SK-N-SH (cell line): ENCODE measurements around the gene JAML. TPM values are rescaled to one million over a fixed set of nuclear protein-coding genes. Genes with fewer than 3 reads are reported as not detected.

Source experiments
- CTCF ChIA-PET: fragments of 300-600, 350-600 bp; formaldehyde crosslinking; extraction: SDS; loops from one replicate; lab custom pipeline; 2021; lab: Yijun Ruan, JAX
- POLR2A ChIA-PET: fragments of 350-600 bp; sonication (Branson Sonifier 250); formaldehyde crosslinking; extraction: SDS; loops from one replicate; lab custom pipeline; 2020; ENCODE audit warnings: antibody characterized with exemption, inconsistent platforms; lab: Yijun Ruan, JAX
- DNase-seq: peaks from one replicate; pipeline ENCODE4 v3.0.0; 2012
- H2AFZ ChIP-seq: fragments of 200-600 bp; sonication (generic); 2 replicates; pipeline ENCODE4 v1.8.1; 2016; ENCODE audit warnings: antibody characterized with exemption, mild to moderate bottlenecking, low read depth
- H3F3A ChIP-seq: fragments of 200-600 bp; sonication (generic); replicated peaks from 2 replicates; pipeline ENCODE3; 2016; ENCODE audit warnings: antibody characterized with exemption, mild to moderate bottlenecking; ENCODE audit not compliant: insufficient read depth
- H3K27ac ChIP-seq, 2 experiments: fragments of 200-500 bp in 1 of 2; fragments of 200-600 bp in 1 of 2; sonication (Bioruptor generic) in 1 of 2; sonication (generic), shearing (Covaris generic) in 1 of 2; 2 replicates each; pipeline versions ENCODE4 v1.5.1 to v1.6.1; 2014 to 2016; ENCODE audit warnings: low read depth in 2 of 2, inconsistent platforms in 1 of 2, low read length in 1 of 2, mild to moderate bottlenecking in 1 of 2, mixed read lengths in 1 of 2
- H3K27me3 ChIP-seq: fragments of 200-600 bp; sonication (generic), shearing (Covaris generic); 2 replicates; pipeline ENCODE4 v1.6.1; 2016; ENCODE audit warnings: mixed run types; ENCODE audit not compliant: insufficient read depth
- H3K36me3 ChIP-seq, 2 experiments: fragments of 200-500 bp in 1 of 2; fragments of 200-600 bp in 1 of 2; sonication (Bioruptor generic) in 1 of 2; sonication (generic) in 1 of 2; replicated peaks in 1 of 2; 2 replicates each; pipeline versions ENCODE3 to v1.5.1; 2014 to 2016; ENCODE audit warnings: low read length in 1 of 2, mild to moderate bottlenecking in 1 of 2; ENCODE audit not compliant: insufficient read depth in 2 of 2, control insufficient read depth in 1 of 2
- H3K4me1 ChIP-seq, 2 experiments: fragments of 200-500 bp in 1 of 2; fragments of 200-600 bp in 1 of 2; sonication (Bioruptor generic) in 1 of 2; sonication (generic), shearing (Covaris generic) in 1 of 2; 2 replicates each; pipeline versions ENCODE4 v1.5.1 to v1.6.1; 2014 to 2016; ENCODE audit warnings: low read depth in 1 of 2, low read length in 1 of 2, mixed run types in 1 of 2; ENCODE audit not compliant: insufficient read depth in 2 of 2, control insufficient read depth in 1 of 2
- H3K4me2 ChIP-seq: fragments of 200-600 bp; sonication (generic), shearing (Covaris generic); 2 replicates; pipeline ENCODE4 v1.6.1; 2017; ENCODE audit warnings: mixed run types
- H3K4me3 ChIP-seq, 2 experiments: fragments of 200-500 bp in 1 of 2; fragments of 200-600 bp in 1 of 2; sonication (Bioruptor generic) in 1 of 2; sonication (generic), shearing (Covaris generic) in 1 of 2; 2 replicates each; pipeline versions ENCODE4 v1.5.1 to v1.8.1; 2014 to 2016; ENCODE audit warnings: low read depth in 2 of 2, inconsistent platforms in 1 of 2, low read length in 1 of 2, mild to moderate bottlenecking in 1 of 2, mixed read lengths in 1 of 2, moderate library complexity in 1 of 2
- H3K79me2 ChIP-seq: fragments of 200-600 bp; sonication (generic); 2 replicates; pipeline ENCODE4 v1.8.1; 2017; ENCODE audit warnings: mild to moderate bottlenecking; ENCODE audit not compliant: insufficient read depth
- H3K9ac ChIP-seq: fragments of 200-600 bp; sonication (generic); 2 replicates; pipeline ENCODE4 v1.6.1; 2017; ENCODE audit warnings: mixed run types
- H3K9me2 ChIP-seq: fragments of 200-600 bp; sonication (generic); 2 replicates; pipeline ENCODE4 v1.6.1; 2017; ENCODE audit warnings: mixed run types
- H3K9me3 ChIP-seq: fragments of 200-600 bp; sonication (generic); 2 replicates; pipeline ENCODE4 v1.6.1; 2017; ENCODE audit warnings: mixed run types, mild to moderate bottlenecking, moderate library complexity
- H4K20me1 ChIP-seq: fragments of 200-600 bp; sonication (generic); 2 replicates; pipeline ENCODE4 v1.6.1; 2017; ENCODE audit warnings: mild to moderate bottlenecking, mixed run types; ENCODE audit not compliant: insufficient read depth
- EZH2phosphoT487 ChIP-seq: fragments of 200-600 bp; sonication (generic); IDR thresholded peaks from 2 replicates; pipeline ENCODE4 v1.6.1; 2017; ENCODE audit warnings: low read depth, mixed run types, mild to moderate bottlenecking, antibody characterized with exemption, moderate library complexity, borderline replicate concordance
- FOSL2 ChIP-seq: IDR thresholded peaks from 2 replicates; pipeline ENCODE4 v1.4.0; 2012; ENCODE audit warnings: low read depth, mild to moderate bottlenecking, moderate library complexity, borderline replicate concordance
- FOXJ3 ChIP-seq: sonication (generic); formaldehyde crosslinking; IDR thresholded peaks from 2 replicates; pipeline ENCODE4 v1.5.1; 2020; ENCODE audit warnings: mild to moderate bottlenecking, missing genetic modification reagents
- FOXM1 ChIP-seq: IDR thresholded peaks from 2 replicates; pipeline ENCODE4 v1.4.0; 2012; ENCODE audit warnings: low read depth, mild to moderate bottlenecking
- GABPA ChIP-seq: IDR thresholded peaks from 2 replicates; pipeline ENCODE4 v1.4.0; 2012; ENCODE audit warnings: low read depth, mild to moderate bottlenecking
- JUND ChIP-seq: IDR thresholded peaks from 2 replicates; pipeline ENCODE4 v1.4.0; 2012
- MEF2A ChIP-seq: IDR thresholded peaks from 2 replicates; pipeline ENCODE4 v1.4.0; 2012; ENCODE audit warnings: low read depth, borderline replicate concordance
- MXI1 ChIP-seq: IDR thresholded peaks from 2 replicates; pipeline ENCODE4 v1.6.1; 2012; ENCODE audit warnings: mild to moderate bottlenecking, low read depth, low read length, improper control_type of control experiment
- NRF1 ChIP-seq: IDR thresholded peaks from 2 replicates; pipeline ENCODE4 v1.6.1; 2012; ENCODE audit warnings: low read depth, mild to moderate bottlenecking, low read length
- PBX3 ChIP-seq: IDR thresholded peaks from 2 replicates; pipeline ENCODE4; 2012
- RAD21 ChIP-seq: IDR thresholded peaks from 2 replicates; pipeline ENCODE4 v1.6.1; 2012; ENCODE audit warnings: mild to moderate bottlenecking, low read length
- RCOR1 ChIP-seq: fragments of 150-350 bp; IDR thresholded peaks from 2 replicates; pipeline ENCODE4 v1.6.1; 2017; ENCODE audit warnings: antibody characterized with exemption, low read length
- RFX5 ChIP-seq: IDR thresholded peaks from 2 replicates; pipeline ENCODE4 v1.6.1; 2012; ENCODE audit warnings: mild to moderate bottlenecking, improper control_type of control experiment, low read length
- RXRA ChIP-seq: IDR thresholded peaks from 2 replicates; pipeline ENCODE4 v1.4.0; 2012; ENCODE audit warnings: low read depth, mild to moderate bottlenecking, borderline replicate concordance
- SMC3 ChIP-seq: IDR thresholded peaks from 2 replicates; pipeline ENCODE4 v1.6.1; 2012; ENCODE audit warnings: low read depth, low read length, improper control_type of control experiment
- TEAD4 ChIP-seq: IDR thresholded peaks from 2 replicates; pipeline ENCODE4 v1.4.0; 2012; ENCODE audit warnings: mild to moderate bottlenecking, borderline replicate concordance; ENCODE audit not compliant: insufficient read depth
- USF1 ChIP-seq: IDR thresholded peaks from 2 replicates; pipeline ENCODE4 v1.4.0; 2012; ENCODE audit warnings: low read depth, borderline replicate concordance
- USF2 ChIP-seq: fragments of 150-350 bp; IDR thresholded peaks from 2 replicates; pipeline ENCODE4 v1.6.1; 2017; ENCODE audit warnings: antibody characterized with exemption, low read length, low read depth, borderline replicate concordance
- ZBTB33 ChIP-seq: IDR thresholded peaks from 2 replicates; pipeline ENCODE4 v1.4.0; 2012; ENCODE audit warnings: low read depth, borderline replicate concordance
- WGBS: methylation state at CpG from one replicate; pipeline ENCODE4 v1.1.6; 2017; ENCODE audit warnings: low lambda C conversion rate; 5-methylcytosine and 5-hydroxymethylcytosine counted together
- polyA plus RNA-seq, 3 experiments: library from polyadenylated mRNA; depleted of rRNA; stranded (reverse); fragments of >200 nt; gene quantifications; 2 replicates each; pipeline ENCODE4 v1.2.3, GENCODE V29; 2012
- TF ChIP-seq, protein P1 (sequence below): IDR thresholded peaks from 2 replicates; pipeline ENCODE4 v1.6.1; 2012; ENCODE audit warnings: mild to moderate bottlenecking, low read depth, low read length, moderate library complexity

JAML gene
- polyA plus RNA-seq, 1 of the 3 experiments (the other 2 are of a cell fraction) = not detected

GRCh38 chr11:118148240-118148639 is 76.6 kb downstream of the JAML start:
- WGBS = 78% methylated on average over 7 of the region's 8 CpGs
- Histone ChIP-seq H3K9ac (no peak overlapping the region), H3F3A (no peaks in the 10 kb centered on the region), H3K9me2 (no peaks in the 10 kb centered on the region), H2AFZ (no peak overlapping the region)
- no peak for TF ChIP-seq MXI1
- TF ChIP-seq USF2 = no peak
- no peak for TF ChIP-seq FOXJ3 (CRISPR knock-in tag)
- no peak for TF ChIP-seq MEF2A
- TF ChIP-seq FOSL2 = no peak
- no peak for TF ChIP-seq JUND
- TF ChIP-seq ZBTB33 = no peak
- TF ChIP-seq, all 33 proteins: peak for 0
- Histone ChIP-seq H3K4me3 (no peak overlapping the region), H3K36me3 (no peaks in the 10 kb centered on the region), H3K27ac (no peak overlapping the region), H3K27me3 (peaks cover 34% of the 10 kb centered on the region; the same call in 1 of the 2 replicates), H3K9me3 (no peaks in the 10 kb centered on the region), H3K79me2 (no peaks in the 10 kb centered on the region), H3K4me2 (no peak overlapping the region), H4K20me1 (no peaks in the 10 kb centered on the region), H3K4me1 (peaks cover 0 to 11% of the 10 kb centered on the region in 2 experiments; a peak in 1 of 4 replicates)
- no peak for DNase-seq
- ChIA-PET POLR2A (no interaction called here), CTCF (interaction anchor here (1.1 to 15.5 kb wide), 3 partner anchors 23 to 326 kb away, joined by 3 to 246 read pairs (median 7); no protein-coding TSS in a partner anchor)

GRCh38 chr11:118147502-118147901 is 77.3 kb downstream of the JAML start:
- Histone ChIP-seq H4K20me1 (no peaks in the 10 kb centered on the region), H3F3A (no peaks in the 10 kb centered on the region), H3K9ac (no peak overlapping the region), H3K4me1 (peaks cover 0 to 10% of the 10 kb centered on the region in 2 experiments; a peak in 1 of 4 replicates), H3K9me2 (no peaks in the 10 kb centered on the region), H3K4me3 (no peak overlapping the region), H3K4me2 (no peak overlapping the region), H3K27me3 (peaks cover 34% of the 10 kb centered on the region; the same call in 1 of the 2 replicates), H3K36me3 (no peaks in the 10 kb centered on the region), H3K27ac (no peak overlapping the region), H2AFZ (no peak overlapping the region), H3K79me2 (no peaks in the 10 kb centered on the region), H3K9me3 (no peaks in the 10 kb centered on the region)
- WGBS = 78% methylated on average over 3 of the region's 3 CpGs
- POLR2A ChIA-PET = no interaction called here
- CTCF ChIA-PET = interaction anchor here (1.1 to 15.5 kb wide), 3 partner anchors 23 to 325 kb away, joined by 3 to 246 read pairs (median 7); no protein-coding TSS in a partner anchor
- DNase-seq = no peak
- TF ChIP-seq NRF1 (no peak), TEAD4 (no peak), RCOR1 (no peak), PBX3 (no peak), RFX5 (no peak), JUND (no peak), MEF2A (no peak), EZH2phosphoT487 (no peak), RXRA (no peak), SMC3 (no peak), GABPA (no peak), RAD21 (no peak), FOXM1 (no peak), USF1 (no peak)
- TF ChIP-seq, protein P1, sequence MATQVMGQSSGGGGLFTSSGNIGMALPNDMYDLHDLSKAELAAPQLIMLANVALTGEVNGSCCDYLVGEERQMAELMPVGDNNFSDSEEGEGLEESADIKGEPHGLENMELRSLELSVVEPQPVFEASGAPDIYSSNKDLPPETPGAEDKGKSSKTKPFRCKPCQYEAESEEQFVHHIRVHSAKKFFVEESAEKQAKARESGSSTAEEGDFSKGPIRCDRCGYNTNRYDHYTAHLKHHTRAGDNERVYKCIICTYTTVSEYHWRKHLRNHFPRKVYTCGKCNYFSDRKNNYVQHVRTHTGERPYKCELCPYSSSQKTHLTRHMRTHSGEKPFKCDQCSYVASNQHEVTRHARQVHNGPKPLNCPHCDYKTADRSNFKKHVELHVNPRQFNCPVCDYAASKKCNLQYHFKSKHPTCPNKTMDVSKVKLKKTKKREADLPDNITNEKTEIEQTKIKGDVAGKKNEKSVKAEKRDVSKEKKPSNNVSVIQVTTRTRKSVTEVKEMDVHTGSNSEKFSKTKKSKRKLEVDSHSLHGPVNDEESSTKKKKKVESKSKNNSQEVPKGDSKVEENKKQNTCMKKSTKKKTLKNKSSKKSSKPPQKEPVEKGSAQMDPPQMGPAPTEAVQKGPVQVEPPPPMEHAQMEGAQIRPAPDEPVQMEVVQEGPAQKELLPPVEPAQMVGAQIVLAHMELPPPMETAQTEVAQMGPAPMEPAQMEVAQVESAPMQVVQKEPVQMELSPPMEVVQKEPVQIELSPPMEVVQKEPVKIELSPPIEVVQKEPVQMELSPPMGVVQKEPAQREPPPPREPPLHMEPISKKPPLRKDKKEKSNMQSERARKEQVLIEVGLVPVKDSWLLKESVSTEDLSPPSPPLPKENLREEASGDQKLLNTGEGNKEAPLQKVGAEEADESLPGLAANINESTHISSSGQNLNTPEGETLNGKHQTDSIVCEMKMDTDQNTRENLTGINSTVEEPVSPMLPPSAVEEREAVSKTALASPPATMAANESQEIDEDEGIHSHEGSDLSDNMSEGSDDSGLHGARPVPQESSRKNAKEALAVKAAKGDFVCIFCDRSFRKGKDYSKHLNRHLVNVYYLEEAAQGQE = no peak
